ENCODE data around the gene DPP3. TPM values are rescaled to one million over a fixed set of nuclear protein-coding genes. Genes with fewer than 3 reads are reported as not detected.

The DPP3 gene
- total RNA-seq, 1 experiment from 2014 or later: 71.2 TPM

- no peak for DNase-seq (ENCODE audit: low read depth)
These were observed 75.9 kb downstream of the DPP3 start for GRCh38 chr11:66556086-66556485.

GRCh38 chr11:66557733-66558326 is 77.6 kb downstream of the DPP3 start:
- no peak for DNase-seq (ENCODE audit: low read depth)

Other genes with a start within 250 kb of the DPP3 start
- 22.9 and 27.8 TPM in 2 replicates for gene KLC2, start 222.7 kb upstream of the DPP3 start, total RNA-seq (2014; rRNA removed)
- gene RAB1B, start 211.8 kb upstream of the DPP3 start, total RNA-seq (2014; rRNA removed): 184 and 193 TPM in 2 replicates
- gene CNIH2, start 202.3 kb upstream of the DPP3 start, total RNA-seq (2014; rRNA removed): 0.86 and 1.9 TPM in 2 replicates
- 120 and 127 TPM in 2 replicates for gene YIF1A, start 191.3 kb upstream of the DPP3 start, total RNA-seq (2014; rRNA removed)
- gene TMEM151A, start 188.5 kb upstream of the DPP3 start, total RNA-seq (2014; rRNA removed): 0.23 and 0.32 TPM in 2 replicates
- gene CD248, start 163.4 kb upstream of the DPP3 start, total RNA-seq (2014; rRNA removed): 0.06 TPM in 1 of 2 replicates, not detected in the other
- gene RIN1, start 144.0 kb upstream of the DPP3 start, total RNA-seq (2014; rRNA removed): 82.1 and 97.9 TPM in 2 replicates
- gene BRMS1, start 135.3 kb upstream of the DPP3 start, total RNA-seq (2014; rRNA removed): 102 and 107 TPM in 2 replicates
- gene B4GAT1, start 132.8 kb upstream of the DPP3 start, total RNA-seq (2014; rRNA removed): 50.9 and 51.0 TPM in 2 replicates
- gene SLC29A2, start 108.7 kb upstream of the DPP3 start, total RNA-seq (2014; rRNA removed): not detected in 2 replicates
- gene NPAS4, start 59.4 kb upstream of the DPP3 start, total RNA-seq (2014; rRNA removed): 0.13 TPM in 1 of 2 replicates, not detected in the other
- 49.9 and 57.8 TPM in 2 replicates for gene MRPL11, start 41.6 kb upstream of the DPP3 start, total RNA-seq (2014; rRNA removed)
- gene PELI3, start 13.5 kb upstream of the DPP3 start, total RNA-seq (2014; rRNA removed): 6.5 and 7.2 TPM in 2 replicates
- gene BBS1, start 30.2 kb downstream of the DPP3 start, total RNA-seq (2014; rRNA removed): 19.0 and 26.2 TPM in 2 replicates
- 20.1 and 24.8 TPM in 2 replicates for gene ZDHHC24, start 65.6 kb downstream of the DPP3 start, total RNA-seq (2014; rRNA removed)
- gene ACTN3, start 66.5 kb downstream of the DPP3 start, total RNA-seq (2014; rRNA removed): not detected in 2 replicates
- 25.1 and 28.9 TPM in 2 replicates for gene CTSF, start 88.2 kb downstream of the DPP3 start, total RNA-seq (2014; rRNA removed)
- gene CCDC87, start 112.6 kb downstream of the DPP3 start, total RNA-seq (2014; rRNA removed): 0.34 and 0.51 TPM in 2 replicates
- 20.3 and 22.5 TPM in 2 replicates for gene CCS, start 112.8 kb downstream of the DPP3 start, total RNA-seq (2014; rRNA removed)
- 50.0 and 58.7 TPM in 2 replicates for gene RBM14, start 136.2 kb downstream of the DPP3 start, total RNA-seq (2014; rRNA removed)
- gene RBM4, start 158.3 kb downstream of the DPP3 start, total RNA-seq (2014; rRNA removed): 86.4 and 87.6 TPM in 2 replicates
- 23.5 and 33.2 TPM in 2 replicates for gene RBM4B, start 197.5 kb downstream of the DPP3 start, total RNA-seq (2014; rRNA removed)
- 0.06 and 0.57 TPM in 2 replicates for gene SPTBN2, start 248.8 kb downstream of the DPP3 start, total RNA-seq (2014; rRNA removed)

Measured in LHCN-M2 (cell line).